Mucosa of stomach (tissue), 1 donor: ENCODE results near the gene LYPD6.

Experiments
- H3K27me3 ChIP-seq: one replicate; pipeline ENCODE4 v1.7.0; 2013; ENCODE audit warnings: mild to moderate bottlenecking, low read length; ENCODE audit not compliant: control insufficient read depth, insufficient read depth
- H3K36me3 ChIP-seq: one replicate; pipeline ENCODE4 v1.7.0; 2013; ENCODE audit warnings: low read length; ENCODE audit not compliant: control insufficient read depth, insufficient read depth
- H3K4me1 ChIP-seq: one replicate; pipeline ENCODE4 v1.7.0; 2013; ENCODE audit warnings: mild to moderate bottlenecking, low read length; ENCODE audit not compliant: control insufficient read depth, insufficient read depth
- H3K4me3 ChIP-seq: one replicate; pipeline ENCODE4 v1.7.0; 2013; ENCODE audit warnings: low read length
- H3K9ac ChIP-seq: one replicate; pipeline ENCODE4 v1.7.0; 2013; ENCODE audit warnings: mild to moderate bottlenecking, low read length, moderate library complexity
- H3K9me3 ChIP-seq: one replicate; pipeline ENCODE4 v1.7.0; 2013; ENCODE audit warnings: mild to moderate bottlenecking, low read length, moderate library complexity; ENCODE audit not compliant: control insufficient read depth
- donor health status: Pancreatic carcinoma.

The LYPD6 gene

GRCh38 chr2:149420053-149420963, 89.9 kb downstream of the LYPD6 start:
- Histone ChIP-seq H3K9ac (no peak overlapping the region), H3K4me3 (no peak overlapping the region), H3K9me3 (no peaks in the 10 kb centered on the region), H3K4me1 (peaks cover 6% of the 10 kb centered on the region), H3K36me3 (no peaks in the 10 kb centered on the region), H3K27me3 (no peaks in the 10 kb centered on the region)

GRCh38 chr2:149421791-149422190, 91.4 kb downstream of the LYPD6 start:
- Histone ChIP-seq H3K4me3 (no peak overlapping the region), H3K4me1 (peaks cover 16% of the 10 kb centered on the region), H3K36me3 (no peaks in the 10 kb centered on the region), H3K27me3 (no peaks in the 10 kb centered on the region), H3K9ac (no peak overlapping the region), H3K9me3 (no peaks in the 10 kb centered on the region)

GRCh38 chr2:149422337-149422990, 92.1 kb downstream of the LYPD6 start:
- no peaks in the 10 kb centered on the region for H3K9me3 ChIP-seq
- H3K27me3 ChIP-seq, result no peaks in the 10 kb centered on the region
- H3K4me3 ChIP-seq, result no peak overlapping the region
- H3K9ac ChIP-seq, result no peak overlapping the region
- no peaks in the 10 kb centered on the region for H3K36me3 ChIP-seq
- peaks cover 17% of the 10 kb centered on the region for H3K4me1 ChIP-seq

DNA sequence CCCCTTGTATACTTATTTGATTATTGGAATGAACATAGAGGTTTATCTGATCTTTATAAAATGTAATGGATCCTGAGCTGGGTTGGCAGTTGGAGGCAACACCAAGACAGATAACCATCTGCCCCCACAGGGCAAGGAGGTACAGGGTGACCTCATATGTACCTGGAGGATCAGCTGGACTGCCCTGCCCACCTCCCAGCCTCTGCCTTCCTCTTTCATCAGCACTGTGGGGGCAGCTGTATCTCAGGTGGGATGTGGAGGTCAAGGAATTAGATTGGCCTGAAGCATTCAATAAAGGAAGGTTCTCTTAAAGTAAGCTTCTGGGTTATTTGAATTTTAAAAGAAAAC, 92.6 kb downstream of the LYPD6 start:
- Histone ChIP-seq H3K27me3 (no peaks in the 10 kb centered on the region), H3K4me1 (peaks cover 21% of the 10 kb centered on the region), H3K9ac (no peak overlapping the region), H3K4me3 (no peak overlapping the region), H3K9me3 (no peaks in the 10 kb centered on the region), H3K36me3 (no peaks in the 10 kb centered on the region)

GRCh38 chr2:149423630-149424029, 93.2 kb downstream of the LYPD6 start:
- no peak overlapping the region for H3K4me3 ChIP-seq
- H3K36me3 ChIP-seq, result no peaks in the 10 kb centered on the region
- no peak overlapping the region for H3K9ac ChIP-seq
- H3K4me1 ChIP-seq, result peaks cover 23% of the 10 kb centered on the region
- H3K9me3 ChIP-seq, result no peaks in the 10 kb centered on the region
- H3K27me3 ChIP-seq, result no peaks in the 10 kb centered on the region

DNA sequence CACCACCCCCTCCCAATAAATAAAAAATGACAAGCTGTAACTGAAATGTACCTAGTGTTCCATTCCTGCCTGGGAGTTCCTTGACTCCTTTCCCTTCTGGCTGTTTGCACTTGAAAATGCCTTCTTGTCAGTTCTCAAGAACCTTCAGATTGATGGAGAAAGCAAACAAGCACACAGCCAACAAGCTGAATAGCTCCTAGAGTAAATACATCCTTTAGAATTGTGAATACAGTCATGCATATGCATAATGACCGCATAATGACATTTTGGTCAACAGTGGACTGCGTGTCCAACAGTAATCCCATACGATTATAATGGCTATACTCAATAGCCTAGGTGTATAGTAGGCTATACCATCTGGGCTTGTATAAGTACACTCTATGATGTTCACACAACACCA, 97.0 kb downstream of the LYPD6 start:
- Histone ChIP-seq H3K4me1 (peaks cover 16% of the 10 kb centered on the region), H3K36me3 (no peaks in the 10 kb centered on the region), H3K9me3 (no peaks in the 10 kb centered on the region), H3K4me3 (no peak overlapping the region), H3K27me3 (no peaks in the 10 kb centered on the region), H3K9ac (no peak overlapping the region)

DNA sequence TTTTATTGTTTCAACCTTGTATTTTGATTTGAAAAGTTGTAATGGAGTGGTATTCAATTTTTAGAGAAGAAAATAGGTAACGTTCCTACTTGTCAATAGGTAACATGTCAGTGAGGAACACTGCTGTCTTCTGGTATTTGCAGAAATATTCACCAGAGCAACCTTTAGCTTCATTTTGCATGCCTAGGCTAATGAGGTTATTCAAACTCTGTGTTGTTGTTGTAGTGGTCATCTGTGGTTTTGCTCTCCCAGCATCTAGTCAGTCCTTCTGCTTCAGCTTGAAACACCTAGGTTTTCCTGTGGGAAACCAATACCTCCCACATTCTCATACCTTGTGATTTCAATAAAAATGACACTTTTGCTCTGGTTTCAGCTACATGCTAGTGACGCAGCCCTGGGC, 98.4 kb downstream of the LYPD6 start:
- Histone ChIP-seq H3K9me3 (no peaks in the 10 kb centered on the region), H3K36me3 (no peaks in the 10 kb centered on the region), H3K27me3 (no peaks in the 10 kb centered on the region), H3K4me3 (no peak overlapping the region), H3K9ac (no peak overlapping the region), H3K4me1 (peaks cover 16% of the 10 kb centered on the region)

GRCh38 chr2:149430743-149431736, 100.7 kb downstream of the LYPD6 start:
- Histone ChIP-seq H3K27me3 (no peaks in the 10 kb centered on the region), H3K4me3 (no peak overlapping the region), H3K9ac (no peak overlapping the region), H3K9me3 (no peaks in the 10 kb centered on the region), H3K36me3 (no peaks in the 10 kb centered on the region), H3K4me1 (peaks cover 14% of the 10 kb centered on the region)

DNA sequence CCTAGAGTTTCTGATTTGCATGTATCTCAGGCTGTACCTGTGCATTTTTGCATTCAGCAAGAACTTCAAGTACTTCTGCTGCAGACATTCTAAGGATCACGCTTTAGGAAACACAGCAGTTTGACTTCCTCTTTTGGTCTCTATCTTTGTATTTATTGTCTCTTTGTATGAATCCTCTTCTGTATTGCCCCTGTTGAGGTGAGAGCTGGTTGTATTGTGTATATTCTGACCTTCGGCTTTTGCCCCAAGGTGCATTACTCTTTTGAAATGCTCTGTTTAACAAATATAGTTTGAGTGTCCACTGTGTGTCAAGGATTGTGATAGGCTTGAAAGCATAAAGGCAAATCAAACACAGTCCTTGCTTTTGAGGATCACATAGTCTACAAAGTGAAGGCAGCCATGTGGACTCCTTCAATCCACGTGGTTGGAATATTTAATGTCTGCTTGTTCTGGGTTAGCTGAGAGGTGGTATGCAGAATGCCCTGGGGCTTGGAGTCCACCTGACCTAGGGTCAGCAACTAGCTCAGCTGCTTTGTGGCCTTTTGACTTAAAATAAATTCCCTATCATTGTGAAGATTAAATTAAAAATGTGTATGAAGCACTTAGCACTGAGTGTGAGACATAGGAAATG, 108.1 kb downstream of the LYPD6 start:
- no peak overlapping the region for H3K4me3 ChIP-seq
- no peaks in the 10 kb centered on the region for H3K27me3 ChIP-seq
- no peaks in the 10 kb centered on the region for H3K9me3 ChIP-seq
- H3K36me3 ChIP-seq, result no peaks in the 10 kb centered on the region
- H3K9ac ChIP-seq, result no peak overlapping the region
- peaks cover 3% of the 10 kb centered on the region for H3K4me1 ChIP-seq

GRCh38 chr2:149441255-149441654, 110.9 kb downstream of the LYPD6 start:
- Histone ChIP-seq H3K9ac (no peak overlapping the region), H3K4me3 (no peak overlapping the region), H3K9me3 (no peaks in the 10 kb centered on the region), H3K4me1 (peaks cover 3% of the 10 kb centered on the region), H3K27me3 (no peaks in the 10 kb centered on the region), H3K36me3 (no peaks in the 10 kb centered on the region)

- Histone ChIP-seq H3K27me3 (no peaks in the 10 kb centered on the region), H3K4me3 (no peak overlapping the region), H3K9ac (no peak overlapping the region), H3K9me3 (no peaks in the 10 kb centered on the region), H3K4me1 (peaks cover 3% of the 10 kb centered on the region), H3K36me3 (no peaks in the 10 kb centered on the region)
Measured at GRCh38 chr2:149442346-149442745, 112.0 kb downstream of the LYPD6 start.
